OCI-LY7 (cell line): ENCODE results near the gene TMEM19. TPM values are rescaled to one million over a fixed set of nuclear protein-coding genes. Genes with fewer than 3 reads are reported as not detected.

Experiments
- BruUV-seq: library from RNA; stranded (reverse); fragments of 400-500 nt; replicated peaks from 2 replicates; lab custom pipeline; 2021; lab: Mats Ljungman, UMichigan
- CTCF ChIA-PET: fragments of 300-600 bp; sonication (Branson Sonifier 250); formaldehyde crosslinking; loops from one replicate; lab custom pipeline; 2022; ENCODE audit warnings: antibody characterized with exemption; ENCODE audit not compliant: unreplicated experiment; lab: Charles Lee
- POLR2A ChIA-PET: fragments of 300-600 bp; sonication (Branson Sonifier 250); formaldehyde crosslinking; loops from one replicate; lab custom pipeline; 2022; ENCODE audit warnings: antibody characterized with exemption; lab: Charles Lee
- DNase-seq: peaks from one replicate; pipeline ENCODE4 v3.0.0-alpha.2; 2015; ENCODE audit warnings: low spot score
- H2AFZ ChIP-seq: fragments of 200-600 bp; sonication (generic), shearing (Covaris generic); 2 replicates; pipeline ENCODE4 v1.6.1; 2014; ENCODE audit warnings: mild to moderate bottlenecking, antibody characterized with exemption, low read length, moderate library complexity
- H3K27ac ChIP-seq: fragments of 200-600 bp; sonication (generic); 2 replicates; pipeline ENCODE4 v1.5.1; 2014; ENCODE audit warnings: mixed run types, low read depth, mild to moderate bottlenecking, moderate library complexity, low read length, inconsistent platforms; ENCODE audit not compliant: poor library complexity, severe bottlenecking
- H3K36me3 ChIP-seq: fragments of 200-600 bp; sonication (generic); 2 replicates; pipeline ENCODE4 v1.6.1; 2014; ENCODE audit warnings: mild to moderate bottlenecking, antibody characterized with exemption, low read length, moderate library complexity, mixed read lengths; ENCODE audit not compliant: insufficient read depth
- H3K4me1 ChIP-seq: fragments of 200-600 bp; sonication (generic); 2 replicates; pipeline ENCODE4 v1.5.1; 2014; ENCODE audit warnings: mild to moderate bottlenecking, low read length; ENCODE audit not compliant: insufficient read depth, poor library complexity, severe bottlenecking
- H3K4me2 ChIP-seq: fragments of 200-600 bp; sonication (generic); 2 replicates; pipeline ENCODE4 v1.6.1; 2014; ENCODE audit warnings: mild to moderate bottlenecking, low read length
- H3K4me3 ChIP-seq: fragments of 200-600 bp; sonication (generic); 2 replicates; pipeline ENCODE4 v1.5.1; 2014; ENCODE audit warnings: mild to moderate bottlenecking, low read depth, low read length; ENCODE audit not compliant: poor library complexity, severe bottlenecking
- H3K79me2 ChIP-seq: fragments of 200-600 bp; sonication (generic); 2 replicates; pipeline ENCODE4 v1.6.1; 2016; ENCODE audit warnings: low read depth, mild to moderate bottlenecking, low read length, moderate library complexity, mixed read lengths; ENCODE audit not compliant: insufficient read depth
- H3K9me2 ChIP-seq: fragments of 200-600 bp; sonication (generic); 2 replicates; pipeline ENCODE4 v1.6.1; 2016; ENCODE audit warnings: mild to moderate bottlenecking, low read length, mixed read lengths; ENCODE audit not compliant: insufficient read depth
- H3K9me3 ChIP-seq: fragments of 200-600 bp; sonication (generic); 2 replicates; pipeline ENCODE4 v1.6.1; 2014; ENCODE audit warnings: mild to moderate bottlenecking, mixed run types, low read length, mixed read lengths
- H4K20me1 ChIP-seq: fragments of 200-600 bp; sonication (generic); 2 replicates; pipeline ENCODE4 v1.6.1; 2014; ENCODE audit warnings: mild to moderate bottlenecking, antibody characterized with exemption, low read length, moderate library complexity, mixed read lengths; ENCODE audit not compliant: insufficient read depth
- EZH2phosphoT487 ChIP-seq: fragments of 200-600 bp; sonication (generic); IDR thresholded peaks from 2 replicates; pipeline ENCODE4 v1.6.1; 2018; ENCODE audit warnings: low read depth, borderline replicate concordance, mild to moderate bottlenecking, mixed run types, antibody characterized with exemption, low read length, moderate library complexity, mixed read lengths
- intact Hi-C: fragments of 100-400 bp; cut with micrococcal nuclease; formaldehyde crosslinking; loops from one replicate; pipeline ENCODE4 v1.10.0; 2022; ENCODE audit not compliant: unreplicated experiment
- small RNA-seq: library from RNA; depleted of rRNA; stranded (forward); fragments of <200 nt; gene quantifications from one replicate; pipeline ENCODE3, GENCODE V24; 2014
- total RNA-seq, 2 experiments: library from RNA; depleted of rRNA in 1 of 2; stranded (reverse); fragments of >200 nt in 1 of 2; shearing (Covaris generic) in 1 of 2; gene quantifications; 2 replicates each; pipeline ENCODE4 v1.2.3, GENCODE V29; 2014 to 2022
- TF ChIP-seq, protein P1 (sequence below): fragments of 200-600 bp; sonication (generic); conservative IDR thresholded peaks from 2 replicates; pipeline ENCODE4 v1.5.1; 2014; ENCODE audit warnings: mild to moderate bottlenecking, antibody characterized with exemption, low read length, moderate library complexity, mixed read lengths

The TMEM19 gene
- total RNA-seq, 2 experiments from 2014 or later, result 38.3 to 40.4 TPM

GRCh38 chr12:71749666-71750065 is 63.8 kb downstream of the TMEM19 start:
- Histone ChIP-seq H3K4me3 (no peak overlapping the region), H3K4me2 (no peak overlapping the region), H3K4me1 (peaks cover 12% of the 10 kb centered on the region), H3K27ac (no peak overlapping the region), H3K9me2 (no peaks in the 10 kb centered on the region), H2AFZ (no peak overlapping the region), H3K36me3 (no peaks in the 10 kb centered on the region), H4K20me1 (no peaks in the 10 kb centered on the region), H3K9me3 (no peaks in the 10 kb centered on the region), H3K79me2 (no peaks in the 10 kb centered on the region)
- DNase-seq, result no peak
- no peak for TF ChIP-seq EZH2phosphoT487
- TF ChIP-seq, protein P1, sequence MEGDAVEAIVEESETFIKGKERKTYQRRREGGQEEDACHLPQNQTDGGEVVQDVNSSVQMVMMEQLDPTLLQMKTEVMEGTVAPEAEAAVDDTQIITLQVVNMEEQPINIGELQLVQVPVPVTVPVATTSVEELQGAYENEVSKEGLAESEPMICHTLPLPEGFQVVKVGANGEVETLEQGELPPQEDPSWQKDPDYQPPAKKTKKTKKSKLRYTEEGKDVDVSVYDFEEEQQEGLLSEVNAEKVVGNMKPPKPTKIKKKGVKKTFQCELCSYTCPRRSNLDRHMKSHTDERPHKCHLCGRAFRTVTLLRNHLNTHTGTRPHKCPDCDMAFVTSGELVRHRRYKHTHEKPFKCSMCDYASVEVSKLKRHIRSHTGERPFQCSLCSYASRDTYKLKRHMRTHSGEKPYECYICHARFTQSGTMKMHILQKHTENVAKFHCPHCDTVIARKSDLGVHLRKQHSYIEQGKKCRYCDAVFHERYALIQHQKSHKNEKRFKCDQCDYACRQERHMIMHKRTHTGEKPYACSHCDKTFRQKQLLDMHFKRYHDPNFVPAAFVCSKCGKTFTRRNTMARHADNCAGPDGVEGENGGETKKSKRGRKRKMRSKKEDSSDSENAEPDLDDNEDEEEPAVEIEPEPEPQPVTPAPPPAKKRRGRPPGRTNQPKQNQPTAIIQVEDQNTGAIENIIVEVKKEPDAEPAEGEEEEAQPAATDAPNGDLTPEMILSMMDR, result no peak
- ChIA-PET POLR2A (interaction anchor here (0.6 to 6.2 kb wide), 5 partner anchors 27 to 357 kb away, joined by 3 to 57 read pairs (median 3); partner anchors contain the start of genes THAP2 and TMEM19), CTCF (no interaction called here)
- intact Hi-C loops, result loop anchor here (5.0 kb wide), 1 partner anchor 197 kb away; no protein-coding TSS in a partner anchor
- BruUV-seq, result no TSS peak

GRCh38 chr12:71752891-71753290 is 67.0 kb downstream of the TMEM19 start:
- no TSS peak for BruUV-seq
- intact Hi-C loops, result no loop called here
- Histone ChIP-seq H4K20me1 (peaks cover 19% of the 10 kb centered on the region; the same call in 1 of the 2 replicates), H3K27ac (no peak overlapping the region), H3K4me2 (no peak overlapping the region), H3K36me3 (peaks cover 16% of the 10 kb centered on the region), H3K4me1 (peaks cover 22% of the 10 kb centered on the region), H2AFZ (peak overlapping the region; percentile 45; the same call in 1 of the 2 replicates), H3K79me2 (peaks cover 28% of the 10 kb centered on the region), H3K9me2 (no peaks in the 10 kb centered on the region), H3K4me3 (no peak overlapping the region), H3K9me3 (no peaks in the 10 kb centered on the region)
- CTCF ChIA-PET, result no interaction called here
- DNase-seq, result no peak
- POLR2A ChIA-PET, result interaction anchor here (0.6 to 3.0 kb wide), 3 partner anchors 66 to 1436 kb away, joined by 3 to 12 read pairs (median 9); partner anchors contain the start of genes THAP2 and ZFC3H1
- TF ChIP-seq, protein P1, result no peak
- no peak for TF ChIP-seq EZH2phosphoT487

Small RNA genes lying within 50 kb of the gene (small RNA-seq; reads per million reads assigned to genes)
- gene RF00560, result not detected

Other genes starting within 250 kb of the TMEM19 start
- not detected in 2 replicates for gene LGR5, start 246.3 kb upstream of the TMEM19 start, total RNA-seq (2014; rRNA removed; shearing (Covaris generic))
- gene LGR5, start 246.3 kb upstream of the TMEM19 start, total RNA-seq (2022), result 0.51 TPM in 1 of 2 replicates, not detected in the other
- 31.1 and 45.8 TPM in 2 replicates for gene ZFC3H1, start 22.2 kb upstream of the TMEM19 start, total RNA-seq (2014; rRNA removed; shearing (Covaris generic))
- gene ZFC3H1, start 22.2 kb upstream of the TMEM19 start, total RNA-seq (2022), result 66.8 and 75.9 TPM in 2 replicates
- gene THAP2, start 21.8 kb upstream of the TMEM19 start, total RNA-seq (2014; rRNA removed; shearing (Covaris generic)), result 3.6 and 8.2 TPM in 2 replicates
- 9.3 and 10.2 TPM in 2 replicates for gene THAP2, start 21.8 kb upstream of the TMEM19 start, total RNA-seq (2022)
- 11.7 and 18.2 TPM in 2 replicates for gene RAB21, start 68.8 kb downstream of the TMEM19 start, total RNA-seq (2014; rRNA removed; shearing (Covaris generic))
- 46.6 and 52.8 TPM in 2 replicates for gene RAB21, start 68.8 kb downstream of the TMEM19 start, total RNA-seq (2022)
- 12.1 and 12.4 TPM in 2 replicates for gene TBC1D15, start 153.7 kb downstream of the TMEM19 start, total RNA-seq (2014; rRNA removed; shearing (Covaris generic))
- 37.9 and 39.9 TPM in 2 replicates for gene TBC1D15, start 153.7 kb downstream of the TMEM19 start, total RNA-seq (2022)